Endothelial cell of umbilical vein (primary cell): ENCODE measurements around the gene SLC11A2.

ENCODE experiments used
- EZH2 ChIP-seq: IDR thresholded peaks from 2 replicates; pipeline ENCODE4 v1.6.1; 2012; ENCODE audit warnings: borderline replicate concordance, low read depth, mild to moderate bottlenecking, moderate library complexity, low read length, inconsistent platforms; ENCODE audit not compliant: severe bottlenecking
- POLR2A ChIP-seq: IDR thresholded peaks from 2 replicates; pipeline ENCODE4 v1.6.1; 2012; ENCODE audit warnings: low read depth, mild to moderate bottlenecking, control low read depth, low read length
- POLR2AphosphoS5 ChIP-seq: IDR thresholded peaks from 2 replicates; pipeline ENCODE4 v1.6.1; 2012; ENCODE audit warnings: low read depth, mild to moderate bottlenecking, control low read depth, low read length, moderate library complexity; ENCODE audit not compliant: insufficient read depth
- TF ChIP-seq, protein P1 (sequence below), 2 donors: IDR thresholded peaks; 1 replicate in 1 of 2; 2 replicates in 1 of 2; pipeline ENCODE4 v1.5.1; 2011; ENCODE audit warnings: low read length in 2 of 2, mild to moderate bottlenecking in 2 of 2, moderate library complexity in 2 of 2, control low read depth in 1 of 2, inconsistent platforms in 1 of 2, low read depth in 1 of 2; ENCODE audit not compliant: insufficient read depth in 1 of 2; ENCODE audit errors: extremely low read depth in 1 of 2

DNA sequence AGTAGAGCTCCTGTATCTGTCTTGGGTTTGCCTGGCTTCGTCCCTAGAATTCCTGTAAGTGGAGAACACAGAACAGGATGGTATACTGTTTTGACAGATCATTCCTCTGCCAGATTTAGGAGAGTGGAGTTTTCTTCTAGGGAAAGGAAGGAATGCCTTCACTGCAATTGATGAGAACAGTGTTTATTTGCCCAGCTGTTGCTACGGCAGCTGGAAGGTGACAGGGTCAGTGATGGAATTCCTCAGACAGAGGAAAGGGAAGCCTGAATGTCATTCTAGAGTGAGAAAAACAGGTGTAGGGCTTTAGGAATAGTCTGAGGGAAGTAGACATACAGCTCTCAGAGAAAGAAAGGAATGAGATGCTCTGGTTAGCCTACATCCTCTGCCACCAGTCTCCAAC lies 45.5 kb upstream of the SLC11A2 start:
- TF ChIP-seq, protein P1, sequence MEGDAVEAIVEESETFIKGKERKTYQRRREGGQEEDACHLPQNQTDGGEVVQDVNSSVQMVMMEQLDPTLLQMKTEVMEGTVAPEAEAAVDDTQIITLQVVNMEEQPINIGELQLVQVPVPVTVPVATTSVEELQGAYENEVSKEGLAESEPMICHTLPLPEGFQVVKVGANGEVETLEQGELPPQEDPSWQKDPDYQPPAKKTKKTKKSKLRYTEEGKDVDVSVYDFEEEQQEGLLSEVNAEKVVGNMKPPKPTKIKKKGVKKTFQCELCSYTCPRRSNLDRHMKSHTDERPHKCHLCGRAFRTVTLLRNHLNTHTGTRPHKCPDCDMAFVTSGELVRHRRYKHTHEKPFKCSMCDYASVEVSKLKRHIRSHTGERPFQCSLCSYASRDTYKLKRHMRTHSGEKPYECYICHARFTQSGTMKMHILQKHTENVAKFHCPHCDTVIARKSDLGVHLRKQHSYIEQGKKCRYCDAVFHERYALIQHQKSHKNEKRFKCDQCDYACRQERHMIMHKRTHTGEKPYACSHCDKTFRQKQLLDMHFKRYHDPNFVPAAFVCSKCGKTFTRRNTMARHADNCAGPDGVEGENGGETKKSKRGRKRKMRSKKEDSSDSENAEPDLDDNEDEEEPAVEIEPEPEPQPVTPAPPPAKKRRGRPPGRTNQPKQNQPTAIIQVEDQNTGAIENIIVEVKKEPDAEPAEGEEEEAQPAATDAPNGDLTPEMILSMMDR (IDR thresholded peaks at IDR 0.05; ENCODE audit: extremely low read depth in 1 of 2, insufficient read depth in 1 of 2, low read depth in 1 of 2, low read length in 2 of 2): no peak
- TF ChIP-seq EZH2 (no peak), POLR2A (no peak), POLR2AphosphoS5 (no peak)
